ENCODE data around the gene MAGI1.
"Not testable (repeated sequence)": the region's sequence is repeated elsewhere in the genome, so short reads cannot be mapped to it uniquely, and the experiment has no call there.

MAGI1 gene

DNA sequence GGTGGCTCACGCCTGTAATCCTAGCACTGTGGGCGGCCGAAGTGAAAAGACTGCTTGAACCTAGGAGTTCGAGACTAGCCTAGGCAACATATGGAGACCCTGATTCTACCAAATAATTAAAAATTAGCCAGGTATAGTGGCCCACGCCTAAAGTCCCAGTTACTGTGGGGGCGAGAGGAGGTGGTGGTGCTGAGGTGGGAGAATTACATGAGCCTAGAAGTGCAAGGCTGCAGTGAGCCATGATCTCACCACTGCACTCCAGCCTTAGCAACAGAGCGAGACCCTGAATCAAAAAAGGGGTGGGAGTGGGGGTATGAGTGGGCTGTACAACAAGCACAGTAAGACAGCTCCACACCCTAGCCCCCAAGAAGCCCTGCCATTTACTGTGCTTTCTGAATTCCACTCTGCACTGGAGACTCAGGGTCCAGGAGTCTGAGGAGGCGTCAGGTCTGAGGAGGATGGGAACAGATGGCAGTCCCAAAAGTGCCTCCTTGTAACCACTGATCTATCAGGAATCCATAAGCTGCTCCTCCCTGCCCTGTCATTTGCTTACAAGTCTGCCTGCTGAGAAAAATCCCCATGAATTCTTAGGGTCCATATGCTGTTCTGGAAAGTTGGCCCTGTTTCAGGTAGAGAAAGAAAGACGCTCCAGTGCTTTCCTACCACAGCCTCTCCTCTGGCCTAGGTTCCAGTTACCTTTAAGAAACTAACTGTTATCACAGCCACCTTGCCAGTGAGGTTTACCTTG is 171.1 kb downstream of the MAGI1 start:
- no peak for DNase-seq

- DNase-seq = no peak
These were observed 174.3 kb downstream of the MAGI1 start for GRCh38 chr3:65864357-65864904.

GRCh38 chr3:65861718-65862117 is 177.0 kb downstream of the MAGI1 start:
- DNase-seq = no peak

DNA sequence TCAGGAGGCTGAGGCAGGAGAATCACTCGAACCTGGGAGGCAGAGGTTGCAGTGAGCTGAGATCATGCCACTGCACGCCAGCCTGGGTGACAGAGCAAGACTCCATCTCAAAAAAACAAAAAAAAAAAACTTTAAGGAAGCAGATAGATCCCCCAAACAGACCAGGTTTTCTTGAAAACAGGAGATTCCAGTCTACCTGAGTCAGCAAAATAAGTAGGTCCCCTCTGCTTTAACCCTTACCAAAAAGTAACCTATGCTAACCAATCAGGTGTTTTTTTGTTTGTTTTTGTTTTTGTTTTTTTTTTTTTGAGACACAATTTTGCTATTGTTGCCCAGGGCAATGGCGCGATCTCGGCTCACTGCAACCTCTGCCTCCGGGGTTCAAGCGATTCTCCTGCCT is 179.1 kb downstream of the MAGI1 start:
- not testable (repeated sequence) for DNase-seq

DNA sequence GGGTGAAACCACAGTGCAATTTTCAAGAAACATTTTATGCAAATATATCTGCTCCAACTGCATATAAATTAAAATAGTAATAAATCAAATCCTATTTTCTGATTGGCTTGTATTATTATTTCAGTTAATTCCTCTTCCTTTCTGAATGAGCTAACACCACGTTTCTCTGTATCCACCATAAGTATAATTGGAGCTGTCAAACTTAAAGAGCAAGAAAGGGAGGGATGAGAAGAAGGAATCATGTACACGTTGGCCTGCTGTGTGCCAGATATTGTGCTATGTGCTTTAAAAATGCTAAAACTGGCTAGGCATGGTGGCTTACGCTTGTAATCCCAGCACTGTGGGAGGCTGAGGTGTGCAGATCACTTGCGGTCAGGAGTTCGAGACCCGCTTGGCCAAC is 180.0 kb downstream of the MAGI1 start:
- no peak for DNase-seq

DNA sequence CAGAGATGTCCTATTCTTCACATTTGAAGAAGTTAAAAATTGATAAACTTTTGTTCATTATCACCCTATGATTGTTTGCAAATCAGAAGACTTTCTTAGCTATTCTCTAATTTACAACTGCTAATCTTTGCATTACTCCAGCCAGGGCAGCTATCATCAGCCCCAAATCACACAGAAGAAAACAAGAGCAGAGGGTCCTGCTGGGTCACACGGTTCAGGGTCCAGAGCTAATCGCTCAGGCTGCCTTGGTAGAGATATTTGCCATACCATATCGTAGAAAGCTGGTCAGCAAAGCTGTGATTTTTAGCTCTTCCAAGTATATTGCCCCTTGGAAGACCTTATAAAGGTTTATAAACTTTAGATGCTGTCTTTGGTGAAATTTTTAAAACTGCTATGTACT is 181.4 kb downstream of the MAGI1 start:
- no peak for DNase-seq

DNA sequence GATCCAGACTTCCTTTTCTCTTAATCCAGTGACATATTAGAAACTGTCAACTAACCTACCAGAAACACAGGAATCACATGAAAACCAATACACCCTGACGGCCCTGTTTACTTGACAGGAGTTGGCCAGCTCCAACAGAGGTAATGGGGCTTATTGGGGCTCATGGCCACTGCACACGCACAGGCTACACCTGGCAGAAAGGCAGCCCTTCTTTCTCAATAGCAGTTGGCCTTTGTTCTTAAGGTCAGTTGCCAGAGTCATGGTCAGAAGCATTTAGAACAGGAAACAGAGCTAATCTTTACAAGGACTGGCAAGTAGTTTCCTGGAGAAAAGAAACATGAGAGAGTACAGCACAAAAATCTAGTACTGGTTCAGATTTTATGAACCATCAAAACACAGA is 181.8 kb downstream of the MAGI1 start:
- DNase-seq = no peak

GRCh38 chr3:65855370-65856100 is 183.2 kb downstream of the MAGI1 start:
- no peak for DNase-seq

DNA sequence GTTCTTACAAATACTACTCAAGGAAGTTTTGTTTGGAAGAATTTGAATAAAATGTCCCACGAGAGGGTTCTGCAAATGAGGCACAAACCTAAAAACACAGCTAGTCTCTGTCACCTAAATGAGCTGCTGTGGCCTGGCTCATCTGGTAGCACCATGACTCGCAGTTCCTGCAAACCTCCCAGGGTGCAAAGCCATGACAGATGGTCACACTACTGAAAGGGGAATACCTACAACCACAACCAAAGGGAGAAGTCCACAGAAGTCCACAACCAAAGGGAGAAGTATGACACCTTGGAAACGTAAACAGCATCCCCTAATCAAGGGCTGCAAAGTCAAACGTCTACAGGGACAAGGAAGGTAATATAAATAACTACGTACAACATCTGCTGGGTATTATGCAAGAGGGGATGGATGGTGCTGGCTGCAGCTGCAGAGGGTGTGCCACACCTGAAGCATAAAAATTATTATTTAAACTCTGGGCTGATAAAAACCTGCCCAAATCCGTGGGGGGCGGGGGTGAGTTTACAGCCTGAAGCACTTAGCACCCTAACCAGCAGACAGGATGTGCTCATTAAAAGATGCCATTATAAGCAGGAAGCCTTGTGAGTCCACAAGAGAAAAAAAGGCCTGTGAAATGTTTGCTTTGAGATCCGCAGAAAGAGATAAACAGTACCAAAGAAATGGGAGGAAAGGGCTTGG is 184.0 kb downstream of the MAGI1 start:
- no peak for DNase-seq

DNA sequence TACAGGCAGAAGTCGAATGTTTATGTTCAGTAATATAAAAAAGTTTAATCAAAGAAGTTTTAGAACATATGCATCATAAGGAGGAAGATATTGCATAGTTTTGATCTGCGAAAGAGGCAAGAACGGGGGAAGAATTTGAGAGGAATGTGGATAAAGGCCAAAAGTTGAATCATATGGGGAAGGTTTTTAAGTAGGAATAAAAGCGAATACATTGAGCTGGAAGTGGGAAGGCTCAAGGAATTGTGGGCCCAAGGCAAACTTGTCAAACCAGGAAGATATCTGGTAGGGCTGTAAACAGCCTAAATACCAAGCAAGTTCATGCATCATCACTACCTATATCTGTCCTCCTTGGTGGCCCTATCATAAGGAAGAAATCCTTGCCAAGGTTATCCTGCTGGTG is 186.9 kb downstream of the MAGI1 start:
- no peak for DNase-seq

- no peak for DNase-seq
These were observed 188.5 kb downstream of the MAGI1 start for GRCh38 chr3:65850261-65850660.

GRCh38 chr3:65848024-65848423 is 190.7 kb downstream of the MAGI1 start:
- no peak for DNase-seq

DNA sequence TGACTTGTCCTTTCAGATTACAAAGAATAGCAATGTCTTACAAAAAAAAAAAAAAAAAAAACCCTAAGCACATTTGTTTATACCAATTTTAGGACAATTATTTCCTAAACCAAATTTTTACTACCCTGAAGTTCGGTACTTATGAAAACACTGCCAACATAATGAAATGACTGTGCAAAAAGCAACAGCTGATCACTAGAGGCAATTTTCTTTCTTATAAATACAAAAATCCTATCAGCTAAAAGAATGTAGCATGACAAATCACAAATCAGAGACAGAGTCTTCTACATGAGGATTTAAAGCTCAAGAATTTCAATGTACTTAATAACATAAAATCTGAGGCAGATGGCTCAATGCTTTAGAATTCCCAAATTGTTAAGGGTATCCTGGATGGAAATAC is 191.8 kb downstream of the MAGI1 start:
- no peak for DNase-seq

GRCh38 chr3:65844370-65844769 is 194.3 kb downstream of the MAGI1 start:
- no peak for DNase-seq

DNA sequence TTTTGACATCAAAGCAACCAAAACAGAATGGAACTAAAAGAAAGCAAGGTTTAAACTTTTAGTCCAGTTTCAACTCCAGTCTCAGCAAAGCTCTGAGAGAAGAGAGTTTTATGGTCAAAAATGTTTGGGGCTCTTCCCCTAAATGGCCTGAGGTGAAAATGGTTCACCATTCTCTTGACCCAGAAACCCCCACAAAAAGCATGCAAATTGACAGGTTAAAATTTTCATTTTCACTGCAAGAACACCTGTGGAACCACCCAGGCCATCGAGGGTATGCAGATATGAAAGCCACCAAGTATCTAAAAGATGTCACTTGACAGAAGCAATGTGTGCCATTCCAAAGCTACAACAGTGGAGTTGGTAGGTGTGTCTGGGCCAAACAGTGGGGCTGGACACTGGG is 195.0 kb downstream of the MAGI1 start:
- no peak for DNase-seq

DNA sequence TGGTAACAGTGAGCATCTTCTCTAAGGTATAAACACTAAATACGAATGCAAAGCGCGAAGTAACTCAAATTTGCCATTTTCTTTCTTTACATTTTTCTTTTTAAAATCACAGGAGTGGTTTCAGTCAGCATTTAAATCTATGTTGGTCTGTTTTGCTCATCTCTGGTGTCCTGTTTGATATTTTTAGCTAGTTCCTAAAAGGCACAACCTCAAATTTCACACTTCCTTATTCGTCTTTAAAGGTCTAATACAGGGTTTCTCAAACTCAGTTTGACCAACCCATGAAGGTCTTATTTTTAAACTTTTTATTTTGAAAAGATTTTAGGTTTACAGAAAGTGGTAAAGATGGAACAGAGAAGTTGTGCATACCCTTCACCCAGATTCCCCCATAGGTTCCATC is 201.1 kb downstream of the MAGI1 start:
- DNase-seq = no peak

DNA sequence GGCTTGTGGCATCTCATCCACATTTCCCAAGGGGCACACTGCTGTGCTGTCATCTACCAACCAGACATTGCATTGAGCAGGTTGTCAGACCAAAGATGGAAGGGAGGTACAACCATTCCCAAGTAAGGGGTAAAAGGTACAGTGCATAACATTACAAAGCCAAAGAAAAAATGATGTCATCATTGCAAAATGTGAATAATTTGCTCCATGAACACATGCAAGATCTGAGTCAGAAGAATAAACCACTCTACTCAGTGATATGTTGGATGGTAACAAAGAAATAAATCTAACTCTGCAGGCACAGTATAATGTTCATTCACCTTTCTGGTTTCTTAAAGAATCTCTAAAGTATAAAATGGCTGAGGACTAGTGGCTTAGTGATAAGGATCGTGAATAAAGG is 202.7 kb downstream of the MAGI1 start:
- DNase-seq = no peak

DNA sequence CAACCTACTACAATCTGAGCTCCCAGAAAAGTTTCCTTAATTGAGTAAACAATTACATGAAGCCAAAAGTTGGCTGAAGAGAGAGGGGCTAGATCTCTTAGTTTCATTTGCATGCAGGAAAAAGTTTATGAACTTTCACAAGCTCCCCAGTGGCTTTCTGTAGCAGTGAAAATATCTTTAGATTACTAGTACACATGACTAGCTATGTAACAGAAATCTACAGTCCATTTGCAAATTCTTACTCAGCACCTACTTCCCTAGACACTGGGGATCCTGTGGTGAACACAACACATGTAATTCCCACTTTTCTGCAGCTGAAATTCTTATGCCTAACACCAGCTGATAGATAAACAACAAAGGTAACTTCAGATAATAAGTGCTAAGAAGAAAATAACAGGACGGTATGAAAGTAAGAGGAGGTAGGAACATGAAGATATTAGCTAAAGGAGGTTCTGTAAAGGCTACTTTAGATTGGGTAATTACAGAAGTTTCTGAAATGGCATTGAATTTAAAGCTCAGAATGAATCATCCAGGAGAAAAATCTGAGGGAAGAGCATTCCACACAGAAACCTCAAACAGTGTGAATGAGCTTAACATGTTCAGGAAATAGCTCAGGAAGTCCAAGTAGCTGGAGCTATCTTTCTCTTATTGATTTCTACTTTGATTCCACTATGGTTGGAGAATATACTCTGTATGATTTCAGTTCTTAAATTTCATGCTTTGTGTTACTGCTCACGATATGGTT is 204.8 kb downstream of the MAGI1 start:
- no peak for DNase-seq

DNA sequence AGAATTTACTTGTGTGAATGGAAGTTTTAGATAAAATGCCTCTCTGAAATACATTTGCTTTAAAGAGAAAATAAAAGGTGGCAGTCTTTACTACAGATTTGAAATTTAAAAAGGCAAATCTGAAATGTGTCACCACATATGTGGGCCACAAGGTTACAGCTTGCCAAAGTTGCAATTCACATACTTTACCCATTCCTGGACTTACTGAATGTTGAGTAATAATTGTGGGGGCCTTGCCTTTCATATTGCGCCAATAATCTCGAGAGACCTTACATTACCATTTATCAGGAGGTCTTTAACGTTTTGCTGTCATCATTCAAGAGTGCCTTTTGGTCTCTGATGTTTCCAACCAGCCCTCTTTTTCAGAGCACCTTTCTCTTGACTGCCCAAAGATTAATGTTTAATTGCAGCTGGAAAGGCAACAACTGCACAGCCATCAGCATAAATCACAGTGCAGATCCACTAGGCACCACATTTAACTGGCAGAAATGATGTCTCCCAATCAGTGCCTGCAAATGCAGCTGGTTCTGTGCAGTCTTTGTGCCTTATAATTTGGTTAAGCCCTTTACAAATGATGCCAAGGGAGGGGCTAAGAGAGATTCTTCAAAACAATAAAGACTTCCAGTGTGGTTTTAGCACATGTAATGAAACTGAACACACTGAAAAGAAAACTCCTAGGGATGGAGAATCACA is 206.8 kb downstream of the MAGI1 start:
- DNase-seq = no peak

DNA sequence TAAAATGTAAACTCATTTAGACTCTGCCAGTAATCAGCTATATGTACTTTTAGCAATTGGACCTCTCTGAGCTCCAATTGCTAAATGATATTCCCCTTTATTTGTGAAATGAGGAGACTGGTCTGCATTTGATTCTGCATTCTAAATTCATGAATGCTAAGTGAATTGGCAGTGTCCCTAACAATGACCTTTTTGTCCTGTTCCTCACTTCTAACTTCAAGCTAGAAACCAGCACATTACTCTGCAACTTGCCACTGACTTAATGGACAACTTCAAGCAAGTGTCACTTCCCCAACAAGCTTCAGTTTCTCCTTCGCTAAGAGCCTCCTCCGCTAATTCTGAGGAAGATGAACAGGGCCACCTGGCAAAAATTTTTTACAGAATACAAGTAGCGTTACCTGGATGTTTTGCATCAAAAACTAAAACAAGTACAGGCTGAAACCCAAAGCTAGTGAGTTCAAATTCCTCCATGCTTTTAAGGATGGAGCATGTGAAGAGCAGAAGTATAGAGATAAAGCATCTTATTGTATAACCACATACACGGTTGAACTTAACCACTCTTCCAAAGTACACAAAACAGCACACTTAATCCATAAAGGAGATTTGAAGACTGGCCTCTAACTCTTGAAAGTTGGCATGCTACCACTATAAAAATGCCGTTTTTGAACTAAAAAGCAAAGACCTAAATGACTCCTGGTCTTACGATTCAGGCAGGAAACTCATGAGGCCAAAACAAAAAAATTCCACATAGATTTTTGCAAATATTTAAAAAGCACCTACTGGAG is 207.6 kb downstream of the MAGI1 start:
- no peak for DNase-seq

DNA sequence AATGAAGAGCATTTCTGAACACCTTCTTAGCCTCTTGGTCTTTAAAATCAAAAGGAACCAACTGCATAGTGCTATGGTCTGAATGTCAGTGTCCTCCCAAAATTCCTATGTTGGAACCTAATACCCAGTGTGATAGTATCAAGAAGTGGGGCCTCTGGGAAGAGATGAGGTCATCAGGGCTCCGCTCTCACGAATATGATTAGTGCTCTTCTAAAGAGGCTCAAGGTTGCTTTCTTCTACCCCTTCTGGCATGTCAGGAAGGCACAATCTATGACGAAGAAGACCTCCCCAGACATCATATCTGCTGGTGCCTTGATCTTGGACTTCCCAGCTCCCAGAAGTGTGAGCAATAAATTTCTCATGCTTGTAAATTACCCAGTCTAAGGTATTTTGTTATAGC is 209.5 kb downstream of the MAGI1 start:
- DNase-seq = no peak

DNA sequence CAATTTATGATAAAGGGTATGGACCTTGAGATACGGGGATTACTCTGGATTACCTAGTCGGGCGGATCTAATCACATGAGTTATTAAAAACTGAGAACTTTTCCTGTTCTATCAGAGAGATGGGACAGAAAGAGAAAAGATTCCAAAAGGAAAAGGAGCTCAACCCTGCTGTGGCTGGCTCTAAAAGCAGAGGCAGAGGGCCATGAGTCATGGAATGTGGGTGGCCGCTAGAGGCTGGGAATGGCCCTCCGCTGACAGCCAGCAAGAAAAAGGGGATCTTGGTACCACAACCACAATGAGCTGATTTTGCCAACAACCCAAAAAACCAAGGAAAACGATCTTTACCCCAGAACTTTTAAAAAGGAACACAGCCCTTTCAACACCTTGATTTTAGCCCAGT is 210.0 kb downstream of the MAGI1 start:
- DNase-seq = no peak
